H1 (cell line): ENCODE data around the gene MBD3L2.
"Not testable (repeated sequence)": the region's sequence is repeated elsewhere in the genome, so short reads cannot be mapped to it uniquely, and the experiment has no call there.

Experiments
- POLR2AphosphoS5 ChIP-seq: IDR thresholded peaks from 2 replicates; pipeline ENCODE4 v1.6.1; 2011; ENCODE audit warnings: low read depth, low read length
- RXRA ChIP-seq: IDR thresholded peaks from 2 replicates; pipeline ENCODE4 v1.6.1; 2011; ENCODE audit warnings: low read depth, mild to moderate bottlenecking, low read length, moderate library complexity; ENCODE audit not compliant: insufficient read depth
- TF ChIP-seq, protein P1 (sequence below), 3 experiments: IDR thresholded peaks; 1 replicate in 2 of 3; 2 replicates in 1 of 3; pipeline versions ENCODE4 v1.5.1 to v1.6.1; 2011; ENCODE audit warnings: low read length in 3 of 3, mild to moderate bottlenecking in 3 of 3, inconsistent platforms in 2 of 3, low read depth in 1 of 3, moderate library complexity in 1 of 3; ENCODE audit not compliant: insufficient read depth in 1 of 3; ENCODE audit errors: control extremely low read depth in 1 of 3

DNA sequence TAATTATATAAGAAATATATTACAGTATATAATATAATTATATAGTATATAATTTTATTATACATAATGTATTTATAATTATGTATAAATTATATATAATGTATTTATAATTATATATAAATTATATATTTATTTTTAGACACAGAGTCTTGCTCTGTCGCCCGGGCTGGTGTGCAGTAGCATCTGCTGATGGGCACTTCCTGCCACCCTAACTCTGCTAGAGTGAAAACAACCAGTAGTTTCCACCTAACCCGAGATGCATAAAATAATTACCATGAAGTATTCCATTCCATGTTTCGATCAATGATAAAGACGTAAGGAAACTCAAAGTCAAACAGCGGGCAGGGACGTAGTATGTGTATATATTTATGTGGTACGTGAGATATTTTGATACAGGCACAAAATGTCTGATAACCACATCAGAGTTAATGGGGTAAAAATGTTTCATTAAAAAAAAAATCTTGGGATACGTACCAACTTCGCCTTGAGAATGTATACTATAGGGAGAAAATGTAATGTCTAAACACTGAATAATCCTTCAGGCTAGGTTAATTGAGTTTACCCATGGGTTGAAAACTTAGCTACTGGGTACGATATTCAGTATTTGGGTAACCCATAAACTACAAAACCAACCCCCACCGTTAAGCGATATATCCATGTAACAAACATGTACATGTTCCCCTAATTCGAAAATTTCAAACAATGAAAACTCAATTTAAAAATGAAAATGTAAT lies 5.7 kb downstream of the MBD3L2 start:
- TF ChIP-seq, protein P1, sequence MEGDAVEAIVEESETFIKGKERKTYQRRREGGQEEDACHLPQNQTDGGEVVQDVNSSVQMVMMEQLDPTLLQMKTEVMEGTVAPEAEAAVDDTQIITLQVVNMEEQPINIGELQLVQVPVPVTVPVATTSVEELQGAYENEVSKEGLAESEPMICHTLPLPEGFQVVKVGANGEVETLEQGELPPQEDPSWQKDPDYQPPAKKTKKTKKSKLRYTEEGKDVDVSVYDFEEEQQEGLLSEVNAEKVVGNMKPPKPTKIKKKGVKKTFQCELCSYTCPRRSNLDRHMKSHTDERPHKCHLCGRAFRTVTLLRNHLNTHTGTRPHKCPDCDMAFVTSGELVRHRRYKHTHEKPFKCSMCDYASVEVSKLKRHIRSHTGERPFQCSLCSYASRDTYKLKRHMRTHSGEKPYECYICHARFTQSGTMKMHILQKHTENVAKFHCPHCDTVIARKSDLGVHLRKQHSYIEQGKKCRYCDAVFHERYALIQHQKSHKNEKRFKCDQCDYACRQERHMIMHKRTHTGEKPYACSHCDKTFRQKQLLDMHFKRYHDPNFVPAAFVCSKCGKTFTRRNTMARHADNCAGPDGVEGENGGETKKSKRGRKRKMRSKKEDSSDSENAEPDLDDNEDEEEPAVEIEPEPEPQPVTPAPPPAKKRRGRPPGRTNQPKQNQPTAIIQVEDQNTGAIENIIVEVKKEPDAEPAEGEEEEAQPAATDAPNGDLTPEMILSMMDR (IDR thresholded peaks at IDR 0.05; ENCODE audit: control extremely low read depth in 1 of 3, insufficient read depth in 1 of 3, low read depth in 1 of 3, low read length in 3 of 3): not testable (repeated sequence)
- TF ChIP-seq RXRA, POLR2AphosphoS5: not testable (repeated sequence)
